CD4-positive, alpha-beta T cell treated with Interleukin-4 for 1 hour (primary cell): ENCODE results near the gene WFDC5.
A peak's percentile ranks its signal among the peaks of the same experiment; 100 is the strongest.
"Not testable (repeated sequence)": the region's sequence is repeated elsewhere in the genome, so short reads cannot be mapped to it uniquely, and the experiment has no call there.

Source experiments
- DNase-seq, 2 donors: peaks; one replicate each; pipeline ENCODE4 v3.0.0-alpha.2; 2020 to 2022

Gene WFDC5, protein sequence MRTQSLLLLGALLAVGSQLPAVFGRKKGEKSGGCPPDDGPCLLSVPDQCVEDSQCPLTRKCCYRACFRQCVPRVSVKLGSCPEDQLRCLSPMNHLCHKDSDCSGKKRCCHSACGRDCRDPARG

DNA sequence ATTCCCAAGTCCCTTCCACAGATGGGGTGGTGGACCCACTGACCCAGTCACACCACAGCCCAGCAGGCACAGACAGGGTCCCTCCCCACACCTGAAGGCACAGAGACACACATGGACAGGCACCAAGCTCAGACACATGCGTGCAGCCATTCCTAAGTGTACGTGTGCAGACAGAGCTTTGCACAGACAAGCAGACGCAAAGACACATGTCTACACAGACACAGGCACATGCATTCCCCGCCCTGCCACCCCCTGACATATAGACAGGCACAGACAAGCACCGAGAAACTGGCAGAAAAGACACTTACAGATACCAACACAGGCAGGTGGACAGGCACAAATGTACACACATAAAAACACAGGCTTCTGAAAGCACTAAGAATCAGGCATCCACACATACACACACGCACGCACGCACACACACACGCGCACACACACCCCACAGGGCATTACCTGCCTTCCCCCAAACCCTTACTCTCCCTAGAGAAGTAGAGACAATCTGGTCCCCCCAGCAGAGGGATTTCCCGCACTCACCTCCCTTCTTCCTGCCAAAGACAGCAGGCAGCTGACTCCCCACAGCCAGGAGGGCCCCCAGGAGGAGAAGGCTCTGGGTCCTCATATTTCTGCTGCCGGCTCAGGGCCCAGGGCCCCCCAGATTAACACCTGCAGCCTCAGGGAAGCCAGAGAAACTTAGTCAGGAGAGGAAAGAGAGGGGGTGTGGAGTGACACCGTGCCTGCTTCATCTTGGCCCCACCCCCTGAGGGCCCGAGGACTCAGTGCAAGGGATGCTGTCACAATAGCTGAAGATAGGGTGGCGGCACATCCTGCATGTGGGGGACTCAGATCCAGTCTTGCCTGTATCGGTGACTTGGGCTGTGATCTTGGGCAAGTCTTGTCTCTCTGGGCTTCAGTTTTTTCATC is at the start of gene WFDC5:
WFDC5 (minus strand) TSS at position 710 of the 921 bp plus-strand sequence; CDS start at position 619, 91 bp downstream.
- no peak for DNase-seq

DNA sequence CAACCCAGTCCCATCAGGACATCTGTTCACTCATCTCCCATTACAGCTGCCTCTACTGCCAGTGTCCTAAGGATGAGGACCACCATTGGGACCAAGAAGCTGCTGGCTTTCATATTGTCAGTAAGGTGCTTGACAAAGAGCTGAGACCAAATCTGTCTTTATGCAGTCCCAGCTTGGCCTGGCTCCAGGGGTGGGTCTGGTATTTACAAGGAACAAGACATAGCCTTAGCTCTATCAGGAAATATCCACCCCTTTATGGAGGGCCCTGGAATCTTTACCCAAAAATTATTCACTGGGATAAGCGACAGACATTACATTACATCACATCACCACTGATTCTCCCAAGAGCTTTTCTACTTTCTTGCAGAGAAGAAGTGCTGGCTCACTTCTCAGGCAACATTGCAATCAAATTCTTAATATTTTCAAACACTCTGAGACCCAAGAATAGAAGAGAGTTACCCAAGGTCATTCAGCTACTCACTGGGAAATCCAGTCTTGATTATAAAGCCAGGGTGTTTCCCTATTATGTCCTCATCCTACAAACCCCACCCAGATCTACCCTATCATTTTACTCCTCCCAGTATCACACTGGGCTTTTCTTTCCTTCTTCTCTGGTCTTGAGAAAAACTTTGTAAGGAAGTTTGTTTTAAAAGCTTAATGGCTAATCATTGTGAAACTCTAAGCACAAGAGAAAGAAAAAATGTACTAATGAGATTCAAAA is 48.3 kb upstream of the WFDC5 start:
- DNase-seq = no peak

DNA sequence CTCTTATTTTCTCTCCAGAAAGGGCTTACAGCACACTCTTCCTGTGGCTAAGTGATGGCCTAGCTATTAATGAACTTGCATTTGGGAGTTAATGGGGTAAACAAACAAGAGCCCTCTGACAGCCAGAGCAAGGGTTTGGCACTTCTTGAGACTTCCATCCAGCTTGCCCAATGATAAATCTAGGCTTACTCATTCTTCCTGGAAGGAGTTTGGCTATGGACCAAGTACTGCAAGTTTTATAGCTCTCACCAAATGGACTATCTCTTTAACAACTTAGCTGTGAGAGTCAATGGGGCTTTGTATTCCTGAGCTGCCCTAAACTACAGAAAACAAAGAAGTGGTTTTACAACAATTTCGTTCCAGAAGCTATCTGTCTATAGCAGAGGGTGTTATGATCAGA is 43.0 kb upstream of the WFDC5 start:
- DNase-seq = no peak

DNA sequence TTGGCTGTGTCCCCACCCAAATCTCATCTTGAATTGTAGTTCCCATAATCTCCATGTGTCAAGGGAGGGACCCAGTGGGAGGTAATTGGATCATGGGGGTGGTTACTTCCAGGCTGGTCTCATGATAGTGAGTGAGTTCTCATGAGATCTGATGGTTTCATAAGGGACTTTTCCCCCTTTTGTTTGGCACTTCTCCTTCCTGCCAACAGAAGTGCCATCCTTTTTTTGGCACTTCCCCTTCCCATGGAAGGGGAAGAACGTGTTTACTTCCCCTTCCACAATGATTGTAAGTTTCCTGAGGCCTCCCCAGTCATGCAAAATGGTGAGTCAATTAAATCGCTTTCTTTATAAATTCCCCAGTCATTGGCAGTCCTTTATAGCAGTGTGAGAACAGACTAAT is 41.7 kb upstream of the WFDC5 start:
- no peak for DNase-seq

DNA sequence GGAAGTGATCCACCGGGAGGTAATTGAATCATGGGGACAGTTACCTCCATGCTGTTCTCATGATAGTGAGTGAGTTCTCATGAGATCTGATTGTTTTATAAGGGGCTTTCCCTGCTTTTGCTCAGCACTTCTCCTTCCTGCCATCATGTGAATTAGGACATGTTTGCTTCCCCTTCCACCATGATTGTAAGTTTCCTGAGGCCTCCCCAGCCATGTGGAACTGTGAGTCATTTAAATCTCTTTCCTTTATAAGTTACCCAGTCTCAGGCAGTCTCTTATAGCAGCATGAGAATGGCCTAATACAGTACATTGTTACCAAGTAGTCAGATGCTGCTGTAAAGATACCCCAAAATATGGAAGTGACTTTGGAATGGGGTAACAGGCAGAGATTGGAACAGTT is 39.8 kb upstream of the WFDC5 start:
- DNase-seq = not testable (repeated sequence)

DNA sequence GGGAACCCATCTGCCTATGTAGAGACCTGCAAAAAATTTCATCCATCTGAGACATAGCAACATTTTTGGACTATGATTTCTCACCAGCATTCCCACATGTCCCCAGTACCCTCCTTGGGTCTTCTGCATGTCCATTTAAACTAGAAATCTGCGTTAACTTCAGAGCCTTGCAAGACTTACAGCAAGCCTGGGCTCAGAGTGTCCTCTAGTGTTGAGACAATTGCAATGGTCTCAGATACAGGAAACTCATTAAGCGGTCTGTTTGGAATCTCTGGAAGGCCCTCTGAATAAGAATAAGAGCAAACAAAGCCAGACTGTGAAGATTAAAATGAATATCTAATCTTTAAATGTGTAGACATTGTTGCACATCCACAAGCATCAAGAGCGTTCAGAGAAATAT is 39.2 kb upstream of the WFDC5 start:
- DNase-seq = no peak

DNA sequence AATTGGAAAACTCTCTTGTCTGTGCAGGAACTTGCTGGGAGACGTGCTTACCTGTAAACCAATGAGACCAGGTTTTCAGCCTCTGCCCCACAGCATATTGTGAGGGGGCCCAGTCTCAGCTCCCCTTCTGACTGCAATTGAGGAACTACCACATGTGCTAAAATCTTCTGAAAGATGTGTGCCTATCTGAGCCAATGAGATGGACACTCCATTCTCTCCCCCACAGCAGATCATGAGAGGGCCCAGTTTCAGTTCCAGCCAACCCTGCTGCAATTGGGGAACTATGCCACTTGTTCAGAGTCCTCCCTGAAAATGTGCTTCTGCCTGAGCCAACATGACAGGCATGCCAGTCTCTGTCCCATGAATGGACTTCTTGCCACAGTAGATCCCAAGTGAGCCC is 38.8 kb upstream of the WFDC5 start:
- DNase-seq = peak; percentile 1 to 22

DNA sequence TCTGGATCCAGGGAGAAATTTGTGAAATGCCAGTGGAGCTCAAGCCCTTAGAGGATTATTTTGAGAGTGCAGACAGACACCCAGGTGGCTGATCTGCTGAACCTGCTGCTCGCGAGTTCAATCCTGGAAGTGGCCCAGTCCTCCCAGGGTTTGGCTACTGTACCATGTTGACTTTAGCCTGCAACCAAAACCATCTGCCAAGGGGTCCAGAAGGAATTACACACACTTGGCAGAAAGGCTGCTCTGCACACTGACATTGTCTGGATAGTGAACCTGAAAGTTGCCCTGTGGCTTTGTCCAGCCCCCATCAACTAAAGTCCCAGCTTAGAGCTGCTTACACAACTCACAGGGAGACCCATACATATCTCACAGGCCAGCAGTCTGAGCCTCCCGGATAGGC is 38.2 kb upstream of the WFDC5 start:
- no peak for DNase-seq

DNA sequence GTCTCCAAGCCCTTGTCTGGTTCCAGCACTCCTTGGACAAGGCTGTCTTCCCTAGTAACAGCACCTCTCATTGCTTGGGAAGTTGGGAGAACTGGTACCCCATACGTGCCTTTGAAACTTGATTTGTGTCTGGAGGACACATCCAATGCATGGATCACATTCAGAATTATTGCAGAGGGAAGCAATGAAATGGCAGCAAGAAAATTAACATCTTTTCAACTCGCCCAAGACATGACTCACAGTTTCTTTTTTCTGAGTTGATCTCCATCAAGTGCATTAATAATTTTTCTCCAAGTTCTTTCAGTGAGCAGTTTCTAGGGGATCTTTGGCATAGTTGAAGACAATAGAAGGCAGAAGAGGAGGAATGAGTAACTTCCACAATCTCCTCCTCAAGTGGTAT is 37.4 kb upstream of the WFDC5 start:
- DNase-seq = no peak

DNA sequence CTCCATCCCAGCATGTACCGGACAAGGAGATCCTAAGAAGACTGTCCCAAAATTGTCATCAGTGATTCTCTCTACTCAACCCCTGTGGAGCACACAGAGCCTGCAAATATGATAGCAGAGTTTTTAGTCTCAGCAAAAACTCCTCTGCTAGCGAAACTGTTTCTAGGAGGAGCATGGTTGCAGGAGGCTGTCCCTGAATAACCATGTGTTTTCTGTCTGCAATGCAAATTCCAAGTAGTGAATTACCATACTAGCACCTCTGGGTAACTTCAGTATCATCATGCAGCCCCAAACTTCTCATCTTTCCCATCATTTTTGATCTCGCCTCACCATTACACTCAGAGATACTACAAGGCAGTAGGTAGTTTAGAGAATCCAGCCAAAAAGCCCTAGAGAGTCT is 34.1 kb upstream of the WFDC5 start:
- DNase-seq = no peak

DNA sequence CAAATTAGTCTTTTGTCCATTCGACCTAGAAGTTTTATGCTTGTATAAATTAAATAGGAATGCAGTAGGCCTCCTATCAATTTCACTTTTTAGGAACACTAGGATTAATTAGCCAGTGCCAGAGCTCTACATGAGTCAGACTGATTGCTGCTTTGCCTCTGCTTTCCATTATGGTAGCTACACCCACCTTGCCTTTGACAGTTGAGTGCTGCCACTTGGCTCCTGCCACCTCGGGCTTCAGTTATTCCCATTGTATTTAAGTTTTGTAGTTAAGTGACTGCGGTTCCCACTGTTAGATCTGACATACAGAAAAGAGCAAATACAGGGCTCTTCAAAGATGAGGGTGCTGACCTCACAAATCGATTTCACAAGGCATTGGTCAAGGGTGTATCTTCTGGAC is 25.9 kb upstream of the WFDC5 start:
- DNase-seq = no peak

DNA sequence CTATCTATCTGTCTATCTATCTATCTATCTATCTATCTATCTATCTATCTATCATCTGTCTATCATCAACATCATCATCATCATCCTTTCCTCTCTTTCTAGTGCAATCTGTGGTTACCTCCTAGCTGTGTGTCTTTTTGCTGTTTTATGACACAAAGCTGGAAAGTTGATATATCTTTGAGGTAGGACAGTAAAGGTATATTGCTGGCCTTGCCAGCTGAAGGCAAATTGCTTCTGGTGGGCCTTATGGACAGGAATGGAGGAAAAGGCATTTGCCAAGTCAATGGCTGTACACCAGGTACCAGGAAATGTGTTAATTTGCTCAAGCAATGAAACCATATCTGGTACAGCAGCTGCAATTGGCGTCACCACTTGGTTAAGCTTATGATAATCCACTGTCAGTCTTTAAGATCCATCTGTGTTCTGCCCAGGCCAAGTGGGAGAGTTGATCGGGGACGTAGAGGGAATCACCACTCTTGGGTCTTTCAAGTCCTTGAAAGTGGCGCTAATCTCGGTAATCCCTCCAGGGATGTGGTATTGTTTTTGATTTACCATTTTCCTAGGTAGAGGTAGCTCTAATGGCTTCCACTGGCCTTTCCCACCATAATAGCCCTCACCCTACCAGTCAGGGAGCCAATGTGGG is 24.9 kb upstream of the WFDC5 start:
- DNase-seq = not testable (repeated sequence)

DNA sequence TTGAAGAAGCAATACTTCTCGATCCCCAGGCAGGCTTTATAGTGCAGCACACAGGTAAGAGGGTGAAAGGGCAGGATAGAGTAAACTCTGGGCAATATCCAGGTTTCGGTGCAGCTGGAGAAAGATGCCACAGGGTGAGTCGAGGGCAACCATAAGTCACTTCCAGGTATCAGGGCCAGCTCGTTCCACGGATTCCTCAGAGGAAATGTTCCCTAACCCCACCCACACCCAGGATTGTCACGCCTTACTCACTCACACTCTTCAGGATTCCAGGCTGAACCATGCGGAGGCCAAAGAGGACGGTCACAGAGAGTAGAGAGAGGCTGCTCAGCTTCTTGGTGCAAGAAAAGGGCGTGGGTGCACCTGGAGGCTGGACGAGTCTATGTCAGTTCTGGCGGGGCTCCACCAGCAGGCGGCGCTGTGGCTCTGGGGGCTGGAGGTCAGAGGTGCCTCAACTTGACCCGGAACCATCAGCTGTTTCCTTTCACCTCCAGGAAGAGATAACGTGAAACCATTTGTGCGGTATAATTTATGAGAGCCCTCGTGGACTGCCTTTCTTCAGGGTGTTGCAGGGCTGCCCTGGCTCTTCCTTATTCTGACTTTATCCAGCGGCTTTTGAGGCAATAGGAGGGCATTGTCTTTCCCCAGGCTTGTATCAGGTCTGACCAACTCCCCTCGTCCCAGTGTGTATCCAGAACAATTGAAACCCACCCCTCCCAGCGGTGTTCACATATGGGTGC is 23.8 kb upstream of the WFDC5 start:
- peak; percentile 24 to 42 for DNase-seq

DNA sequence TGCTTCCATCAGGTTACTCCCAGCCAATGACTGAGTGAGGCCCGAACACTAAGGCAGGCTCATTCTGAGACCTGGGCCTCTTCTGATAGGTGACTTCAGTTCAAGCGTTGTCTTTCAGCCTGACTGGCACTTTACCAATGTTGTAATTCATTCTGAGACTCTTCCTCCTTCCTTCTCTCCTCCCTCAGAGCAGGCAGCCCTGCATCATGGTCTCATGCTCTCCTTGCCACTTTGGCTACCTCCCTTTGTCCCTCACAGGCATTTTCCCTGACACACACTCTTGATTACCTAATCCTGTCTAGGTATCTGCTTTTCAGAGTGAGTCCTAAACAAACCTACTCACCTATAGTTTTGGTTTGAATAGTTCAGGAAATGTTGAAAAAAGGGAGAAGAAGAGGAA is 21.9 kb upstream of the WFDC5 start:
- no peak for DNase-seq

DNA sequence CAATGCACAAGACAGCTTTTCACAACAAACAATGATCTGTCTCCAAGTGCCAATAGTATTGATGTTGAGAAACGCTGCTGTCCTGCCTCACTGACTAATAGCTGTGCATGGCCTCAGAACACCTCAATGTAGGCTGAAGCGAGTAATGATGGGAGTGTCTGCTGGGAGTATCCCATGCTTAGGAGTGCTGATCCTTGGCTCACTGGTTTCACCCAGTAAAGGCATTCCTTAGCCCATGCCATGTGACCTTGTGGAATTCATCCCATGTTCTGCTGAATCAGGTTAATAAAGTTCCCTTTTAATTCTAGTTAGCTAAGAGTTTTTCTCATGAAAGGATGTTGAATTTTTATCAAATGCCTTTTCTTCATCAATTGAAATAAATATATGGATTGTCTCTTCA is 13.1 kb upstream of the WFDC5 start:
- DNase-seq = no peak

DNA sequence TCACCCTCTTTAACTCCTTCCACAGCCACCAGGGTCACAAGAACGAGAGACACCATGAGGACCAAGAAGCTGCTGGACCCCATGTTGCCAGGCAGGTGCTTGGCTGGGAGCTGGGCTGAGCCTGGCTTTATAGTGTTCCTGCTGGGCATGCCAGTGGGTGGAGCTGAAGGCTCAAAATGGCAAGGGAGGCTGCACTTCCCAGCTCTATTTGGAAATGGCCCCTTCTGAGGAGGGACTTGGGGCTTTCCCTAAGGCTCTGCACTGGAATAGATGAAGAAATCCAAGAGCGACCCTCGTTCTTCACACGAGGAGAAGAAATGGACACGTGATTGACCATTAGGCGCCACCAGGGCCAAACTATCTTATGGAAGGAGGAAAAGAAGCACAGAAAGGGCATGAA is 9.4 kb upstream of the WFDC5 start, which contains the start of gene WFDC12:
WFDC12 (minus strand) TSS at position 101 of the 400 bp plus-strand sequence; CDS start at position 83, 18 bp downstream.
- DNase-seq = no peak

DNA sequence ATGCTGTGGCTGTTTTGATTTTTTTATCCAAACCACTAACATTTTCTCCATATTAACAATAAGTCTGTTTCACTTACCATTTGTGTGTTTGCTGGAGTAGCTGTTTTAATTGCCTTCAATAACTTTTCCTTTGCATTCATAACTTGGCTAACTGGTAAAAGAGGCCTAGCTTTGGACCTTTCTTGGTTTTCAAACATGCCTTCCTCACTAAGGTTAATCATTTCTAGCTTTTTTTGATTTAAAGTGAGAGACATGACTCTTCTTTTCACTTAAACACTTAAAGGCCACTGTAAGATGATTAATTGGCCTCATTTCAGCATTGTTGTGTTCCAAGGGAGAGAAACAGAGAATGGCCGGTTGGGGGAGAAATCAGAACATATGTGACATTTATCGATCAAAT is 6.4 kb upstream of the WFDC5 start:
- no peak for DNase-seq

DNA sequence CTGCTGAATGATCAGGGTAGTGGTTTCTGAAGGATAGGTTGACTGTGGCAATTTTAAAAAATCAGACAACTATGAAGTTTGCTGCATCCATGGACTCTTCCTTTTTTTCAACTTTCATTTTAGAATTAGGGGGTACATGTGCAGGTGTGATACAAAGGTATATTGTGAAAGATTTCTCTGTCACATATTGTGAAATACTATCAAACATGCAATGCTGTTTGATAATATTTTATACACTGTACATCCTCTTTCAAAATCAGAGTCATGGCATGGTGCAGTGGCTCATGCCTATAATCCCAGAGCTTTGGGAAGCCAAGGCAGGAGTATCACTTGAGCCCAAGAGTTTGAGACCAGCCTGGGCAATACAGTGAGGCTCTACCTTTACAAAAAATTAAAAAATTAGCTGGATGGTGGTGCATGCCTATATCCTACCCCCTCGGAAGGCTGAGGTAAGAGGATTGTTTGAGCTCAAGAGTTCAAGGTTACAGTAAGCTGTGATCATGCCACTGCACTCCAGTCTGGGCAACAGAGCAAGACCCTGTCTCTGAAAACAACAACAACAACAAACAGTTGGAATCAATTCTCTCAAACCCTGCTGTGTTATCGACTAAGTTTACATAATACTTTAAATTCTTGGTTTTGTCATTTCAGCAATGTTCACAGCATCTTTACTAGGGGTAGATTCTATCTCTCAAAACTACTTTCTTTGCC is 4.7 kb upstream of the WFDC5 start:
- no peak for DNase-seq

DNA sequence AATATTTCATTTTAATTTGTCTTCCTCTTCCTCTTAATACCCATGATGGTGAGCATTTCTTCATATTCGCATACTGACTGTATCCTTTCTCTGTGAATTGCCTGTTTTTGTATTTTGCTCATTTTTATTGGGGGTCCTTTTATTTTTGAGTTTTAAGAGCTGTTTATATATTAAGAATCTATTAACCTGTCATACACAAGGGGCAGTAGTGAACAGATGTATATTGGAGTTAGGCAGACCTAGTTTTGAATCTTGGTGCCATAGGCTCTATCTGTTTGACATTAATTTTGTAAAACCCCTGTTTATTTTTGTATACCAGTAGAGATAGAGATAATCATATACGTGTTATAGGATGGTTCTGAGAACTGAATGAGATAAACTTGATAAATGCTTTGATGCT is 3.1 kb upstream of the WFDC5 start:
- no peak for DNase-seq

DNA sequence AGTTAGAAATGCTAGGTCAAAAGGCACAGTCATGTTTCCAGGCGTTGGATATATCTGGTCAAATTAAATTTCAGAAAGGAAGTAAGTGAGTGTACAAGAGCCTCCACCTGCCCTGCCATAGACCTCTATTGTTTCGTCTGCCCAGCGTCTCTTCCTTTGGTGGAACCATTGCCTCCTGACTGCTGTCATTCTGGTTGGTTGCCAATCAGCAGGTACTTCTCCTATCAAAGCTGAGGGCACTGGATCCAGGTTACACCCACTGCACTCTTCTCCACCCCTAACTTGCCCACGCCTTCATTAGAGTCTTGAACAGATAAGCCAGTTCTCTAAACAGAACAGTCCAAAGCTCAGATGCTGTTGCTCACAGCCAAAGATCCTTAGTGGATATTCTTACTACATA is 2.6 kb upstream of the WFDC5 start:
- DNase-seq = no peak

DNA sequence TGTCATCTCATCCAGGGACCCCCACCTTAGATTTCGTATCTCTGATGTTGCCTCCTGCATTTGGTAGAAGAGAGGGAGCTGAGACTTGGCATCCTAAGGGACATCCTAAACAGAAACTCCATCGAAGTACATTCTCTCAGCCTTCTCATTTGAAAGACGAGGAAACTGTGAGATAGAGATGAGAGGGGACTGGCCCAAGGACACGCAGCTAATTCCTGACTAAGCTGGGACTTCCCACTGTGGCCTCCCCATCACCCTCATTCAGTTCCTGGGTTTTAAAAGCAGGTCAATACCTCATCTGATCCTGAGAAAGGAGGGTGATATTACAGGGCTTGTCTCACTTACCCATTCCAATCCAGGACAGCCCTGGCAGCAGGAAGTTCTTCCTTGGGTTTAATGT is 855 bp upstream of the WFDC5 start:
- no peak for DNase-seq

DNA sequence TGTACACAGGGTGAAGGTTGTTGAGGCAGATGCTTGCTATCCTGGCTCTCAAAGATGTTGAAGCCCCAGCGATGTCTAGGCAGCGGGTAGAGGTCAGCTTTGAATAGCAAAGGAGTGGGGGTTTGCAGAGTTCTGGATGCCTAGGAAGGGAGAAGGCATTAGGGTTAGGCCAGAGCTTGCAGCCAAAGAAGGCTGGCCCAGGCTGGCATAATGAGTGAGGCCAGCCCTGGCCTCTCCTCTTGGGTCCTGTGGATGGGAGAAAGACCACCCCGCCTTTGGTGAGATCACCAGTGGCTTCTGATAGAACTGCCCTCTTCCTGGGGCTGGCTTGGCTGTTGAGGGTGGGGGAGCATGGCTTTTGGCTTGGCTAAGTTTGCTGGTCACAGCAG is 406 bp upstream of the WFDC5 start:
- no peak for DNase-seq
